Mesendoderm (in vitro differentiated cells): ENCODE results near the gene KRT80.

Experiments
- DNase-seq: peaks from one replicate; pipeline ENCODE4 v3.0.0; 2013
- H2AK5ac ChIP-seq: 2 replicates; pipeline ENCODE4 v1.6.1; 2013; ENCODE audit warnings: low read length, inconsistent platforms
- H2BK120ac ChIP-seq: 2 replicates; pipeline ENCODE4 v1.6.1; 2013; ENCODE audit warnings: low read depth, mild to moderate bottlenecking, low read length, moderate library complexity, mixed read lengths
- H2BK15ac ChIP-seq: replicated peaks from 2 replicates; pipeline ENCODE4 v1.6.1; 2013; ENCODE audit warnings: low read depth, mild to moderate bottlenecking, moderate library complexity
- H2BK5ac ChIP-seq: 2 replicates; pipeline ENCODE4 v1.6.1; 2013; ENCODE audit warnings: low read length, inconsistent platforms
- H3K18ac ChIP-seq: 2 replicates; pipeline ENCODE4 v1.6.1; 2013; ENCODE audit warnings: mild to moderate bottlenecking, low read length, mixed read lengths
- H3K23ac ChIP-seq: one replicate; pipeline ENCODE4 v1.6.1; 2013; ENCODE audit warnings: low read length
- H3K27ac ChIP-seq: 2 replicates; pipeline ENCODE4 v1.5.1; 2013; ENCODE audit warnings: low read depth, mild to moderate bottlenecking, inconsistent platforms, low read length, moderate library complexity
- H3K27me3 ChIP-seq: 2 replicates; pipeline ENCODE4 v1.6.1; 2013; ENCODE audit warnings: low read length, control low read depth, mild to moderate bottlenecking, inconsistent platforms; ENCODE audit not compliant: insufficient read depth, poor library complexity
- H3K36me3 ChIP-seq: 2 replicates; pipeline ENCODE4 v1.6.1; 2013; ENCODE audit warnings: low read length, inconsistent platforms; ENCODE audit not compliant: control insufficient read depth, insufficient read depth
- H3K4ac ChIP-seq: one replicate; pipeline ENCODE4 v1.6.1; 2013; ENCODE audit warnings: low read depth, mild to moderate bottlenecking, low read length, moderate library complexity
- H3K4me1 ChIP-seq: 2 replicates; pipeline ENCODE4 v1.6.1; 2013; ENCODE audit warnings: low read depth, low read length, inconsistent platforms; ENCODE audit not compliant: control insufficient read depth
- H3K4me2 ChIP-seq: 2 replicates; pipeline ENCODE4 v1.6.1; 2013; ENCODE audit warnings: low read length
- H3K4me3 ChIP-seq: 2 replicates; pipeline ENCODE4 v1.5.1; 2013; ENCODE audit warnings: mild to moderate bottlenecking, low read length
- H3K56ac ChIP-seq: one replicate; pipeline ENCODE4 v1.6.1; 2013; ENCODE audit warnings: low read length
- H3K79me1 ChIP-seq: 2 replicates; pipeline ENCODE4 v1.6.1; 2013; ENCODE audit warnings: low read length, inconsistent platforms
- H3K79me2 ChIP-seq: 2 replicates; pipeline ENCODE4 v1.6.1; 2013; ENCODE audit warnings: mild to moderate bottlenecking, low read length; ENCODE audit not compliant: control insufficient read depth, insufficient read depth
- H3K9ac ChIP-seq: 2 replicates; pipeline ENCODE4 v1.6.1; 2013; ENCODE audit warnings: low read length, inconsistent platforms
- H4K5ac ChIP-seq: one replicate; pipeline ENCODE4 v1.6.1; 2013; ENCODE audit warnings: low read length
- H4K8ac ChIP-seq: one replicate; pipeline ENCODE4 v1.6.1; 2013; ENCODE audit warnings: low read depth, mild to moderate bottlenecking, control low read depth, low read length, moderate library complexity
- WGBS: extraction: QIAGEN DNeasy Blood & Tissue Kit; methylation state at CpG from one replicate; pipeline ENCODE4 v1.1.7; 2013; ENCODE audit warnings: low lambda C conversion rate, missing lambda C conversion rate; ENCODE audit not compliant: insufficient coverage; ENCODE audit errors: extremely low coverage; 5-methylcytosine and 5-hydroxymethylcytosine counted together

KRT80 gene

GRCh38 chr12:52238207-52238840 lies 46.5 kb upstream of the KRT80 start:
- H4K5ac ChIP-seq: no peak overlapping the region
- H3K27me3 ChIP-seq: no peaks in the 10 kb centered on the region
- H3K4me2 ChIP-seq: no peak overlapping the region
- H3K79me1 ChIP-seq: no peaks in the 10 kb centered on the region
- no peak overlapping the region for H2AK5ac ChIP-seq
- H3K79me2 ChIP-seq: no peaks in the 10 kb centered on the region
- H4K8ac ChIP-seq: no peak overlapping the region
- H2BK15ac ChIP-seq: no peak overlapping the region
- no peak overlapping the region for H3K27ac ChIP-seq
- H3K23ac ChIP-seq: no peak overlapping the region
- no peak overlapping the region for H3K18ac ChIP-seq
- no peak overlapping the region for H2BK5ac ChIP-seq
- H3K56ac ChIP-seq: no peak overlapping the region
- H3K4me1 ChIP-seq: no peaks in the 10 kb centered on the region
- H3K9ac ChIP-seq: no peak overlapping the region
- no peak overlapping the region for H3K4me3 ChIP-seq
- WGBS: no CpG with 5 or more reads among the region's 4 CpGs
- no peak overlapping the region for H2BK120ac ChIP-seq
- H3K36me3 ChIP-seq: no peaks in the 10 kb centered on the region
- no peak overlapping the region for H3K4ac ChIP-seq
- DNase-seq: no peak

- Histone ChIP-seq H3K56ac (no peak overlapping the region), H2BK5ac (no peak overlapping the region), H4K5ac (no peak overlapping the region), H3K36me3 (no peaks in the 10 kb centered on the region), H3K79me1 (no peaks in the 10 kb centered on the region), H3K23ac (no peak overlapping the region), H3K4ac (no peak overlapping the region), H3K27me3 (peaks cover 3% of the 10 kb centered on the region), H3K9ac (no peak overlapping the region), H3K4me2 (no peak overlapping the region), H3K79me2 (no peaks in the 10 kb centered on the region), H3K4me1 (no peaks in the 10 kb centered on the region), H2BK15ac (no peak overlapping the region), H4K8ac (no peak overlapping the region), H2BK120ac (no peak overlapping the region), H3K4me3 (no peak overlapping the region), H3K18ac (no peak overlapping the region), H3K27ac (no peak overlapping the region), H2AK5ac (no peak overlapping the region)
- WGBS: no CpG with 5 or more reads among the region's 3 CpGs
- no peak for DNase-seq
These were observed 44.7 kb upstream of the KRT80 start for GRCh38 chr12:52236386-52237050.

GRCh38 chr12:52235822-52236361 lies 44.1 kb upstream of the KRT80 start:
- no peak overlapping the region for H3K27ac ChIP-seq
- no peaks in the 10 kb centered on the region for H3K79me2 ChIP-seq
- H2BK120ac ChIP-seq: no peak overlapping the region
- no peak overlapping the region for H2BK5ac ChIP-seq
- no peak overlapping the region for H3K9ac ChIP-seq
- H2AK5ac ChIP-seq: no peak overlapping the region
- no CpG with 5 or more reads among the region's 4 CpGs for WGBS
- H3K4me1 ChIP-seq: no peaks in the 10 kb centered on the region
- no peak overlapping the region for H4K5ac ChIP-seq
- no peak overlapping the region for H3K23ac ChIP-seq
- no peak overlapping the region for H2BK15ac ChIP-seq
- no peaks in the 10 kb centered on the region for H3K79me1 ChIP-seq
- H3K4me2 ChIP-seq: no peak overlapping the region
- H3K4ac ChIP-seq: no peak overlapping the region
- H3K56ac ChIP-seq: no peak overlapping the region
- H3K4me3 ChIP-seq: no peak overlapping the region
- DNase-seq: no peak
- H4K8ac ChIP-seq: no peak overlapping the region
- peaks cover 3% of the 10 kb centered on the region for H3K27me3 ChIP-seq
- H3K18ac ChIP-seq: no peak overlapping the region
- H3K36me3 ChIP-seq: no peaks in the 10 kb centered on the region

- H4K5ac ChIP-seq: no peak overlapping the region
- H3K56ac ChIP-seq: no peak overlapping the region
- no peak overlapping the region for H3K18ac ChIP-seq
- peaks cover 3% of the 10 kb centered on the region for H3K27me3 ChIP-seq
- H3K9ac ChIP-seq: no peak overlapping the region
- WGBS: no CpG with 5 or more reads among the region's 15 CpGs
- H3K4me1 ChIP-seq: no peaks in the 10 kb centered on the region
- H2BK5ac ChIP-seq: no peak overlapping the region
- no peaks in the 10 kb centered on the region for H3K36me3 ChIP-seq
- no peak overlapping the region for H3K4me3 ChIP-seq
- no peak overlapping the region for H4K8ac ChIP-seq
- no peak overlapping the region for H2AK5ac ChIP-seq
- no peak for DNase-seq
- H2BK15ac ChIP-seq: no peak overlapping the region
- H3K23ac ChIP-seq: no peak overlapping the region
- no peaks in the 10 kb centered on the region for H3K79me1 ChIP-seq
- H3K27ac ChIP-seq: no peak overlapping the region
- no peak overlapping the region for H3K4ac ChIP-seq
- no peak overlapping the region for H3K4me2 ChIP-seq
- no peaks in the 10 kb centered on the region for H3K79me2 ChIP-seq
- no peak overlapping the region for H2BK120ac ChIP-seq
These were observed 43.4 kb upstream of the KRT80 start for GRCh38 chr12:52235001-52235764.

GRCh38 chr12:52234223-52234810 lies 42.5 kb upstream of the KRT80 start:
- Histone ChIP-seq H3K79me2 (no peaks in the 10 kb centered on the region), H3K27me3 (peaks cover 3% of the 10 kb centered on the region), H2BK120ac (no peak overlapping the region), H3K27ac (no peak overlapping the region), H3K36me3 (no peaks in the 10 kb centered on the region), H3K18ac (no peak overlapping the region), H4K5ac (no peak overlapping the region), H3K4me1 (no peaks in the 10 kb centered on the region), H3K56ac (no peak overlapping the region), H2BK5ac (no peak overlapping the region), H3K23ac (no peak overlapping the region), H3K4ac (no peak overlapping the region), H2AK5ac (no peak overlapping the region), H2BK15ac (no peak overlapping the region), H3K9ac (no peak overlapping the region), H3K4me3 (no peak overlapping the region), H3K79me1 (no peaks in the 10 kb centered on the region), H3K4me2 (no peak overlapping the region), H4K8ac (no peak overlapping the region)
- no peak for DNase-seq
- WGBS: no CpG with 5 or more reads among the region's 10 CpGs
